ENCODE measurements around the gene LCE3C. TPM values are rescaled to one million over a fixed set of nuclear protein-coding genes. Genes with fewer than 3 reads are reported as not detected.
"Not testable (repeated sequence)": the region's sequence is repeated elsewhere in the genome, so short reads cannot be mapped to it uniquely, and the experiment has no call there.

LCE3C gene
- polyA plus RNA-seq, 3 donors: not detected

DNA sequence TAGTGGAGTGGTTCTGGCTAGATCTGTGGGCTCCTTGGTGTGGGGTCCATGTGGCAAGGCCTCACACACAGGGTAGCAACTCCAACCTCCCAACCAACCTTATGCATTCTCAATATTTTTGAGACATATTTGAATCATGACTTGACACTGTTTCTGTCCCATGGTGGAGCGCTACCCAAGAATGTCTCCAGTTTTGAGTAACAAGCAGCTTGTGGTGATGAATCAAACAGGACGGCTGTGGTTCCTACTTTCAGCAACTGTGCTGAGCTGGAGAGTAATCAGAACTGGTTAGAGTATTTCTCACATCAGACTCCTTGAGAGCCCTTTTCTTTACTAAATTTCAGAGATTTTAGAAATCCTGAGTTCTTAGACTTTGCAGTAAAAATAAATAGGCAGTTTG, 22.9 kb upstream of the LCE3C start:
- intact Hi-C loops (cut with micrococcal nuclease): loop anchor here in 1 of 2 donors (10.0 kb wide), 1 partner anchor 48 kb away; the partner anchor contains the start of gene LCE3A
- H3K4me1 Mint-ChIP-seq: no peaks in the 10 kb centered on the region

DNA sequence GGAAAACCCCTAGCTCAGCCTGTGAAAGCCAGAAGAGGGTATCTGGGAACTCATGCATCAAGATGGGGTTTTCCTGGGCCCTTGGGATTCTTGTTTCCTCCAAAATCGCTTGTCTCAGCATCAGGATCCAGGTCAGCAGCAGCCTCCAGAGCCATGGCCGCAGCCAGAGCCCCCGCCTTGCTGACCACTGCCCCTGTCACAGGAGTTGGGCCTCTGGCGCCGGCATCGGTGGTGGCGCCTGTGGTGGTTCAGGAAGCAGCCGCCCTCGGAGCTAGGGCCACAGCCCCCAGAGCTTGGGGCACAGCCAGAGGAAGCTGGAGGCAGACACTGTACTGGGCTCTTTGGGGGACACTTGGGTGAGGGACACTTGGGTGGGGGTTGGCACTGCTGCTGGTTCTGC, 20.5 kb upstream of the LCE3C start:
- not testable (repeated sequence) for H3K9ac ChIP-seq (ENCODE audit: insufficient read depth, low read length, poor library complexity, severe bottlenecking); H3K4me3 Mint-ChIP-seq; H3K79me2 ChIP-seq (ENCODE audit: insufficient read depth, low read length); H3K27ac Mint-ChIP-seq; H3K4me1 ChIP-seq (ENCODE audit: control insufficient read depth in 1 of 2, insufficient read depth in 2 of 2, low read length in 2 of 2); H3K27me3 Mint-ChIP-seq (ENCODE audit: low read depth in 3 of 3); H3K4me2 ChIP-seq (replicated peaks; ENCODE audit: extremely low read depth, low read length, poor library complexity, severe bottlenecking); H3K36me3 ChIP-seq (replicated peaks in 1 of 2; ENCODE audit: control insufficient read depth in 1 of 2, insufficient read depth in 2 of 2, low read length in 2 of 2); H3K9me3 ChIP-seq (replicated peaks in 1 of 2; ENCODE audit: control insufficient read depth in 1 of 2, insufficient read depth in 1 of 2, low read length in 2 of 2); H3K4me1 Mint-ChIP-seq; H3K9me3 Mint-ChIP-seq; H3K27me3 ChIP-seq (ENCODE audit: control insufficient read depth in 2 of 2, insufficient read depth in 2 of 2, low read length in 2 of 2); H2AFZ ChIP-seq (ENCODE audit: insufficient read depth, low read depth, low read length, poor library complexity, severe bottlenecking); H3K4me3 ChIP-seq (replicated peaks in 1 of 3; ENCODE audit: low read depth in 2 of 3, low read length in 3 of 3); H4K20me1 ChIP-seq (ENCODE audit: insufficient read depth, low read length); H3K27ac ChIP-seq (ENCODE audit: low read depth in 1 of 2, low read length in 2 of 2); H3K36me3 Mint-ChIP-seq; DNase-seq
- intact Hi-C loops (cut with micrococcal nuclease): loop anchor here in 1 of 2 donors (10.0 kb wide), 1 partner anchor 45 kb away; the partner anchor contains the start of gene LCE3A
- WGBS (ENCODE audit: insufficient coverage): 97% methylated on average over 3 of the region's 9 CpGs

More for the DNA sequence above, 22.9 kb upstream of the LCE3C start:
- Histone ChIP-seq H3K4me2 (replicated peaks; ENCODE audit: extremely low read depth, low read length, poor library complexity, severe bottlenecking) (no peak overlapping the region), H2AFZ (ENCODE audit: insufficient read depth, low read depth, low read length, poor library complexity, severe bottlenecking) (no peak overlapping the region), H3K9me3 (replicated peaks in 1 of 2; ENCODE audit: control insufficient read depth in 1 of 2, insufficient read depth in 1 of 2, low read length in 2 of 2) (no peaks in the 10 kb centered on the region), H3K27ac (ENCODE audit: low read depth in 1 of 2, low read length in 2 of 2) (no peak overlapping the region), H4K20me1 (ENCODE audit: insufficient read depth, low read length) (no peaks in the 10 kb centered on the region), H3K9ac (ENCODE audit: insufficient read depth, low read length, poor library complexity, severe bottlenecking) (no peak overlapping the region), H3K4me3 (replicated peaks in 1 of 3; ENCODE audit: low read depth in 2 of 3, low read length in 3 of 3) (no peak overlapping the region), H3K27me3 (ENCODE audit: control insufficient read depth in 2 of 2, insufficient read depth in 2 of 2, low read length in 2 of 2) (no peaks in the 10 kb centered on the region), H3K79me2 (ENCODE audit: insufficient read depth, low read length) (no peaks in the 10 kb centered on the region), H3K36me3 (replicated peaks in 1 of 2; ENCODE audit: control insufficient read depth in 1 of 2, insufficient read depth in 2 of 2, low read length in 2 of 2) (no peaks in the 10 kb centered on the region), H3K4me1 (ENCODE audit: control insufficient read depth in 1 of 2, insufficient read depth in 2 of 2, low read length in 2 of 2) (no peaks in the 10 kb centered on the region)
- no peak overlapping the region for H3K4me3 Mint-ChIP-seq
- no peaks in the 10 kb centered on the region for H3K36me3 Mint-ChIP-seq
- H3K27ac Mint-ChIP-seq: no peak overlapping the region
- TF ChIP-seq, protein P1, sequence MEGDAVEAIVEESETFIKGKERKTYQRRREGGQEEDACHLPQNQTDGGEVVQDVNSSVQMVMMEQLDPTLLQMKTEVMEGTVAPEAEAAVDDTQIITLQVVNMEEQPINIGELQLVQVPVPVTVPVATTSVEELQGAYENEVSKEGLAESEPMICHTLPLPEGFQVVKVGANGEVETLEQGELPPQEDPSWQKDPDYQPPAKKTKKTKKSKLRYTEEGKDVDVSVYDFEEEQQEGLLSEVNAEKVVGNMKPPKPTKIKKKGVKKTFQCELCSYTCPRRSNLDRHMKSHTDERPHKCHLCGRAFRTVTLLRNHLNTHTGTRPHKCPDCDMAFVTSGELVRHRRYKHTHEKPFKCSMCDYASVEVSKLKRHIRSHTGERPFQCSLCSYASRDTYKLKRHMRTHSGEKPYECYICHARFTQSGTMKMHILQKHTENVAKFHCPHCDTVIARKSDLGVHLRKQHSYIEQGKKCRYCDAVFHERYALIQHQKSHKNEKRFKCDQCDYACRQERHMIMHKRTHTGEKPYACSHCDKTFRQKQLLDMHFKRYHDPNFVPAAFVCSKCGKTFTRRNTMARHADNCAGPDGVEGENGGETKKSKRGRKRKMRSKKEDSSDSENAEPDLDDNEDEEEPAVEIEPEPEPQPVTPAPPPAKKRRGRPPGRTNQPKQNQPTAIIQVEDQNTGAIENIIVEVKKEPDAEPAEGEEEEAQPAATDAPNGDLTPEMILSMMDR (IDR thresholded peaks at IDR 0.05): no peak
- H3K9me3 Mint-ChIP-seq: peaks cover 0 to 7% (median under 1%) of the 10 kb centered on the region in 7 donors
- peaks cover 4 to 11% (median 6%) of the 10 kb centered on the region in 3 donors for H3K27me3 Mint-ChIP-seq (ENCODE audit: low read depth in 3 of 3)
- no peak for DNase-seq
- WGBS (ENCODE audit: insufficient coverage): no CpG with 5 or more reads among the region's 2 CpGs

All from CD14-positive monocyte (primary cell).